Mesendoderm (in vitro differentiated cells): Measurements from ENCODE around the gene CXXC5.
"Not testable (repeated sequence)": the region's sequence is repeated elsewhere in the genome, so short reads cannot be mapped to it uniquely, and the experiment has no call there.

Experiments
- DNase-seq: peaks from one replicate; pipeline ENCODE4 v3.0.0; 2013
- H2AK5ac ChIP-seq: 2 replicates; pipeline ENCODE4 v1.6.1; 2013; ENCODE audit warnings: low read length, inconsistent platforms
- H2BK120ac ChIP-seq: 2 replicates; pipeline ENCODE4 v1.6.1; 2013; ENCODE audit warnings: low read depth, mild to moderate bottlenecking, low read length, moderate library complexity, mixed read lengths
- H2BK15ac ChIP-seq: replicated peaks from 2 replicates; pipeline ENCODE4 v1.6.1; 2013; ENCODE audit warnings: low read depth, mild to moderate bottlenecking, moderate library complexity
- H2BK5ac ChIP-seq: 2 replicates; pipeline ENCODE4 v1.6.1; 2013; ENCODE audit warnings: low read length, inconsistent platforms
- H3K18ac ChIP-seq: 2 replicates; pipeline ENCODE4 v1.6.1; 2013; ENCODE audit warnings: mild to moderate bottlenecking, low read length, mixed read lengths
- H3K23ac ChIP-seq: one replicate; pipeline ENCODE4 v1.6.1; 2013; ENCODE audit warnings: low read length
- H3K27ac ChIP-seq: 2 replicates; pipeline ENCODE4 v1.5.1; 2013; ENCODE audit warnings: low read depth, mild to moderate bottlenecking, inconsistent platforms, low read length, moderate library complexity
- H3K27me3 ChIP-seq: 2 replicates; pipeline ENCODE4 v1.6.1; 2013; ENCODE audit warnings: low read length, control low read depth, mild to moderate bottlenecking, inconsistent platforms; ENCODE audit not compliant: insufficient read depth, poor library complexity
- H3K36me3 ChIP-seq: 2 replicates; pipeline ENCODE4 v1.6.1; 2013; ENCODE audit warnings: low read length, inconsistent platforms; ENCODE audit not compliant: control insufficient read depth, insufficient read depth
- H3K4ac ChIP-seq: one replicate; pipeline ENCODE4 v1.6.1; 2013; ENCODE audit warnings: low read depth, mild to moderate bottlenecking, low read length, moderate library complexity
- H3K4me1 ChIP-seq: 2 replicates; pipeline ENCODE4 v1.6.1; 2013; ENCODE audit warnings: low read depth, low read length, inconsistent platforms; ENCODE audit not compliant: control insufficient read depth
- H3K4me2 ChIP-seq: 2 replicates; pipeline ENCODE4 v1.6.1; 2013; ENCODE audit warnings: low read length
- H3K4me3 ChIP-seq: 2 replicates; pipeline ENCODE4 v1.5.1; 2013; ENCODE audit warnings: mild to moderate bottlenecking, low read length
- H3K56ac ChIP-seq: one replicate; pipeline ENCODE4 v1.6.1; 2013; ENCODE audit warnings: low read length
- H3K79me1 ChIP-seq: 2 replicates; pipeline ENCODE4 v1.6.1; 2013; ENCODE audit warnings: low read length, inconsistent platforms
- H3K79me2 ChIP-seq: 2 replicates; pipeline ENCODE4 v1.6.1; 2013; ENCODE audit warnings: mild to moderate bottlenecking, low read length; ENCODE audit not compliant: control insufficient read depth, insufficient read depth
- H3K9ac ChIP-seq: 2 replicates; pipeline ENCODE4 v1.6.1; 2013; ENCODE audit warnings: low read length, inconsistent platforms
- H4K5ac ChIP-seq: one replicate; pipeline ENCODE4 v1.6.1; 2013; ENCODE audit warnings: low read length
- H4K8ac ChIP-seq: one replicate; pipeline ENCODE4 v1.6.1; 2013; ENCODE audit warnings: low read depth, mild to moderate bottlenecking, control low read depth, low read length, moderate library complexity
- WGBS: extraction: QIAGEN DNeasy Blood & Tissue Kit; methylation state at CpG from one replicate; pipeline ENCODE4 v1.1.7; 2013; ENCODE audit warnings: low lambda C conversion rate, missing lambda C conversion rate; ENCODE audit not compliant: insufficient coverage; ENCODE audit errors: extremely low coverage; 5-methylcytosine and 5-hydroxymethylcytosine counted together

Gene CXXC5

GRCh38 chr5:139712412-139712811 is 64.3 kb downstream of the CXXC5 start:
- DNase-seq, result no peak
- no peak overlapping the region for H4K8ac ChIP-seq
- no peak overlapping the region for H3K4ac ChIP-seq
- H3K36me3 ChIP-seq, result no peaks in the 10 kb centered on the region
- peak overlapping the region; percentile 32 for H2BK5ac ChIP-seq
- H2BK15ac ChIP-seq, result no peak overlapping the region
- no peak overlapping the region for H3K23ac ChIP-seq
- peak overlapping the region; percentile 93 for H3K56ac ChIP-seq
- H3K27ac ChIP-seq, result no peak overlapping the region
- no peak overlapping the region for H3K4me3 ChIP-seq
- H3K79me2 ChIP-seq, result no peaks in the 10 kb centered on the region
- no peaks in the 10 kb centered on the region for H3K79me1 ChIP-seq
- WGBS, result no CpG with 5 or more reads among the region's 5 CpGs
- no peaks in the 10 kb centered on the region for H3K27me3 ChIP-seq
- no peak overlapping the region for H4K5ac ChIP-seq
- no peak overlapping the region for H2BK120ac ChIP-seq
- H3K4me1 ChIP-seq, result peaks cover 21% of the 10 kb centered on the region
- peak overlapping the region; percentile 51 for H3K9ac ChIP-seq
- peak overlapping the region; percentile 98 for H3K18ac ChIP-seq
- peak overlapping the region; percentile 3 for H2AK5ac ChIP-seq
- H3K4me2 ChIP-seq, result no peak overlapping the region

GRCh38 chr5:139713898-139714297 is 65.7 kb downstream of the CXXC5 start:
- H3K79me1 ChIP-seq, H3K4me1 ChIP-seq, H2BK15ac ChIP-seq, DNase-seq, H2BK5ac ChIP-seq, H3K4ac ChIP-seq, H2BK120ac ChIP-seq, H3K4me3 ChIP-seq, H3K27ac ChIP-seq, H3K27me3 ChIP-seq, H3K79me2 ChIP-seq, H3K9ac ChIP-seq, H3K36me3 ChIP-seq, H4K8ac ChIP-seq, H3K23ac ChIP-seq, H3K18ac ChIP-seq, H3K4me2 ChIP-seq, H4K5ac ChIP-seq: not testable (repeated sequence)
- peak overlapping the region; percentile 15 for H3K56ac ChIP-seq
- WGBS, result no CpG with 5 or more reads among the region's 12 CpGs
- H2AK5ac ChIP-seq, result peak overlapping the region; percentile 45

- Histone ChIP-seq H2BK15ac (no peak overlapping the region), H3K4me1 (peaks cover 4% of the 10 kb centered on the region), H3K79me2 (no peaks in the 10 kb centered on the region), H2BK120ac (no peak overlapping the region), H2AK5ac (no peak overlapping the region), H4K8ac (no peak overlapping the region), H3K27me3 (no peaks in the 10 kb centered on the region), H3K23ac (no peak overlapping the region), H3K4me2 (no peak overlapping the region), H3K9ac (no peak overlapping the region), H3K4me3 (no peak overlapping the region), H4K5ac (no peak overlapping the region), H3K79me1 (no peaks in the 10 kb centered on the region), H3K36me3 (no peaks in the 10 kb centered on the region), H3K56ac (no peak overlapping the region), H3K18ac (no peak overlapping the region), H3K27ac (no peak overlapping the region), H3K4ac (no peak overlapping the region), H2BK5ac (no peak overlapping the region)
- WGBS, result no CpG with 5 or more reads among the region's 8 CpGs
- DNase-seq, result no peak
Measured at GRCh38 chr5:139717221-139717620, 69.1 kb downstream of the CXXC5 start.

GRCh38 chr5:139718403-139718802 is 70.3 kb downstream of the CXXC5 start:
- not testable (repeated sequence) for H3K9ac ChIP-seq, H3K36me3 ChIP-seq, H2BK5ac ChIP-seq, H3K56ac ChIP-seq, H3K4me2 ChIP-seq, H3K27me3 ChIP-seq, H3K4me1 ChIP-seq, H4K8ac ChIP-seq, H3K4me3 ChIP-seq, H2BK120ac ChIP-seq, H4K5ac ChIP-seq, H3K23ac ChIP-seq, H2BK15ac ChIP-seq, H3K4ac ChIP-seq, DNase-seq, H3K27ac ChIP-seq, H3K79me2 ChIP-seq, H3K18ac ChIP-seq, H3K79me1 ChIP-seq, H2AK5ac ChIP-seq
- no CpG with 5 or more reads among the region's 2 CpGs for WGBS

GRCh38 chr5:139719970-139720369 is 71.8 kb downstream of the CXXC5 start:
- not testable (repeated sequence) for H3K79me1 ChIP-seq, H2BK120ac ChIP-seq, H3K4ac ChIP-seq, H3K4me1 ChIP-seq, H3K4me3 ChIP-seq, H2BK15ac ChIP-seq, DNase-seq, H3K23ac ChIP-seq, H4K8ac ChIP-seq, H3K27ac ChIP-seq, H3K18ac ChIP-seq, H2AK5ac ChIP-seq, H4K5ac ChIP-seq, H3K4me2 ChIP-seq, H3K9ac ChIP-seq, H3K56ac ChIP-seq, H3K27me3 ChIP-seq, H3K79me2 ChIP-seq, H3K36me3 ChIP-seq, H2BK5ac ChIP-seq
- WGBS, result no CpG with 5 or more reads among the region's 3 CpGs

GRCh38 chr5:139723986-139724587 is 75.9 kb downstream of the CXXC5 start:
- H2BK5ac ChIP-seq, result no peak overlapping the region
- H3K4me3 ChIP-seq, result no peak overlapping the region
- no peak overlapping the region for H2BK120ac ChIP-seq
- H3K4me1 ChIP-seq, result no peaks in the 10 kb centered on the region
- DNase-seq, result no peak
- no peak overlapping the region for H2AK5ac ChIP-seq
- H4K5ac ChIP-seq, result no peak overlapping the region
- H3K56ac ChIP-seq, result no peak overlapping the region
- no peaks in the 10 kb centered on the region for H3K79me1 ChIP-seq
- H3K18ac ChIP-seq, result no peak overlapping the region
- no peak overlapping the region for H3K23ac ChIP-seq
- no peak overlapping the region for H2BK15ac ChIP-seq
- no peak overlapping the region for H3K9ac ChIP-seq
- WGBS, result no CpG with 5 or more reads among the region's 4 CpGs
- no peak overlapping the region for H3K27ac ChIP-seq
- no peak overlapping the region for H3K4me2 ChIP-seq
- H3K79me2 ChIP-seq, result no peaks in the 10 kb centered on the region
- H4K8ac ChIP-seq, result no peak overlapping the region
- no peaks in the 10 kb centered on the region for H3K27me3 ChIP-seq
- no peaks in the 10 kb centered on the region for H3K36me3 ChIP-seq
- H3K4ac ChIP-seq, result no peak overlapping the region
